ENCODE measurements around the gene NEB. TPM values are rescaled to one million over a fixed set of nuclear protein-coding genes. Genes with fewer than 3 reads are reported as not detected.

The NEB gene
- total and polyA plus RNA-seq, 2 of the 4 experiments (the other 2 are of a cell fraction), result under 0.01 TPM; not detected in 1

GRCh38 chr2:151630372-151630771 lies 103.9 kb downstream of the NEB start:
- H3K36me3 ChIP-seq (ENCODE audit: control insufficient read depth, insufficient read depth, low read length), result no peaks in the 10 kb centered on the region
- H4K91ac ChIP-seq (ENCODE audit: insufficient read depth, low read depth, low read length), result no peak overlapping the region
- no peaks in the 10 kb centered on the region for H3K27me3 ChIP-seq (ENCODE audit: control insufficient read depth, insufficient read depth, low read length)
- POLR2A ChIA-PET (ENCODE audit: unreplicated experiment), result no interaction called here
- no TSS peak for BruUV-seq (replicated peaks)
- CTCF ChIA-PET, result no interaction called here
- no peaks in the 10 kb centered on the region for H3K9me3 ChIP-seq (ENCODE audit: control insufficient read depth, insufficient read depth, low read length)
- WGBS, 2 experiments (ENCODE audit: extremely low coverage in 2 of 2, insufficient read length in 1 of 2), result no CpG with 5 or more reads among the region's 1 CpG
- H3K14ac ChIP-seq (replicated peaks; ENCODE audit: low read depth, low read length), result no peak overlapping the region
- H4K20me1 ChIP-seq (ENCODE audit: insufficient read depth, low read length), result no peaks in the 10 kb centered on the region
- no peak for TF ChIP-seq USF2 (IDR thresholded peaks at IDR 0.05; ENCODE audit: low read depth, low read length)
- TF ChIP-seq SMC3 (IDR thresholded peaks at IDR 0.05; ENCODE audit: low read depth, low read length), result no peak
- no peak for TF ChIP-seq RFX5 (IDR thresholded peaks at IDR 0.05; ENCODE audit: low read depth, low read length)
- TF ChIP-seq MAZ (IDR thresholded peaks at IDR 0.05; ENCODE audit: borderline replicate concordance, low read depth, low read length), result no peak
- no peak for TF ChIP-seq NFE2L2 (IDR thresholded peaks at IDR 0.05; ENCODE audit: low read depth, low read length)
- no peak for TF ChIP-seq CHD1 (IDR thresholded peaks at IDR 0.05; ENCODE audit: low read depth, low read length)
- no peak for TF ChIP-seq MXI1 (IDR thresholded peaks at IDR 0.05; ENCODE audit: borderline replicate concordance, low read depth, low read length)
- TF ChIP-seq RAD21 (IDR thresholded peaks at IDR 0.05; ENCODE audit: low read length), result no peak
- TF ChIP-seq BHLHE40 (IDR thresholded peaks at IDR 0.05; ENCODE audit: low read depth, low read length), result no peak
- intact Hi-C loops (cut with micrococcal nuclease), result no loop called here
- no peak overlapping the region for H3K4me3 ChIP-seq (ENCODE audit: insufficient read depth, low read depth, low read length)
- no peak overlapping the region for H2AK9ac ChIP-seq (replicated peaks; ENCODE audit: low read depth, low read length, poor library complexity)
- in situ Hi-C loops (cut with MboI; ENCODE audit: low sequenced_read_pairs), result no loop called here
- H3K9ac ChIP-seq (ENCODE audit: low read depth, low read length), result no peak overlapping the region
- dilution Hi-C loops (cut with HindIII; ENCODE audit: low sequenced_read_pairs, unreplicated experiment), result no loop called here
- no peak overlapping the region for H3K4ac ChIP-seq (ENCODE audit: low read depth, low read length)
- no peak overlapping the region for H3K27ac ChIP-seq (ENCODE audit: insufficient read depth, low read length)
- no peak overlapping the region for H2AFZ ChIP-seq (replicated peaks; ENCODE audit: low read length, poor library complexity)
- ATAC-seq (ENCODE audit: low read depth) (no peak), DNase-seq (no peak)
- H3K79me1 ChIP-seq (ENCODE audit: low read depth in 1 of 2, low read length in 2 of 2), result no peaks in the 10 kb centered on the region
- no peak overlapping the region for H3K56ac ChIP-seq (ENCODE audit: extremely low read depth, insufficient read depth, low read length)
- no peak overlapping the region for H2BK120ac ChIP-seq (ENCODE audit: low read depth, low read length)
- no peak overlapping the region for H3K18ac ChIP-seq (ENCODE audit: low read depth, low read length)
- no peak overlapping the region for H4K5ac ChIP-seq (ENCODE audit: low read depth, low read length)
- no peak overlapping the region for H2BK20ac ChIP-seq (ENCODE audit: low read depth, low read length)
- H3K4me2 ChIP-seq (ENCODE audit: low read depth, low read length), result no peak overlapping the region
- H2BK5ac ChIP-seq (ENCODE audit: low read depth, low read length, poor library complexity, severe bottlenecking), result no peak overlapping the region
- H2AK5ac ChIP-seq (ENCODE audit: low read depth, low read length), result no peak overlapping the region
- no peak overlapping the region for H4K8ac ChIP-seq (ENCODE audit: low read depth in 2 of 2, low read length in 2 of 2)
- H2BK15ac ChIP-seq (ENCODE audit: low read depth, low read length), result no peak overlapping the region
- no peaks in the 10 kb centered on the region for H3K4me1 ChIP-seq (ENCODE audit: control insufficient read depth, insufficient read depth, low read length)
- no peak overlapping the region for H3K23ac ChIP-seq (ENCODE audit: low read depth, low read length)
- H3K9me1 ChIP-seq (ENCODE audit: insufficient read depth, low read length), result no peaks in the 10 kb centered on the region

Measured in IMR-90 (cell line).